Epithelial cell of umbilical artery (primary cell): ENCODE results near the gene RASSF3. TPM values are rescaled to one million over a fixed set of nuclear protein-coding genes. Genes with fewer than 3 reads are reported as not detected.

ENCODE experiments used
- total RNA-seq: library from RNA; depleted of rRNA; stranded (reverse); fragments of >200 nt; gene quantifications from 2 replicates; pipeline ENCODE4 v1.2.3, GENCODE V29; 2014

The RASSF3 gene
- 45.8 and 47.3 TPM in 2 replicates for total RNA-seq

GRCh38 chr12:64610079-64610659 lies at the start of gene RASSF3:
Gene RASSF3, plus strand, starts transcription at chr12:64610495. Its CDS starts 138 bp downstream, at chr12:64610633.

Other genes with a start within 250 kb of the RASSF3 start
- gene C12orf56, start 219.7 kb upstream of the RASSF3 start, total RNA-seq = under 0.01 and 0.15 TPM in 2 replicates
- gene XPOT, start 206.1 kb upstream of the RASSF3 start, total RNA-seq = 67.6 and 83.9 TPM in 2 replicates
- gene TBK1, start 158.4 kb upstream of the RASSF3 start, total RNA-seq = 32.5 and 44.7 TPM in 2 replicates
- gene GNS, start 148.9 kb downstream of the RASSF3 start, total RNA-seq = 218 and 242 TPM in 2 replicates
- gene TBC1D30, start 214.2 kb downstream of the RASSF3 start, total RNA-seq = 20.8 and 30.2 TPM in 2 replicates